ENCODE data around the gene MAGOH. TPM values are rescaled to one million over a fixed set of nuclear protein-coding genes. Genes with fewer than 3 reads are reported as not detected.

MAGOH gene
- total RNA-seq, 2 donors from 2014 or later: 23.0 to 36.1 TPM

GRCh38 chr1:53250325-53250724 is 12.0 kb upstream of the MAGOH start:
- H3K4me3 ChIP-seq: no peak overlapping the region
- no peaks in the 10 kb centered on the region for H3K9me3 ChIP-seq
- WGBS: 97% methylated on average over 4 of the region's 4 CpGs
- no peaks in the 10 kb centered on the region for H3K4me1 ChIP-seq (replicated peaks)
- intact Hi-C loops (cut with DNase I): no loop called here
- no peaks in the 10 kb centered on the region for H3K36me3 ChIP-seq
- TF ChIP-seq POLR2A (IDR thresholded peaks at IDR 0.05): no peak
- no peak overlapping the region for H3K27ac ChIP-seq
- no peak for DNase-seq (ENCODE audit: low spot score)
- H3K27me3 ChIP-seq (replicated peaks; ENCODE audit: insufficient read depth): no peaks in the 10 kb centered on the region

- Histone ChIP-seq H3K9me3 (no peaks in the 10 kb centered on the region), H3K27me3 (replicated peaks; ENCODE audit: insufficient read depth) (no peaks in the 10 kb centered on the region), H3K36me3 (no peaks in the 10 kb centered on the region), H3K4me1 (replicated peaks) (no peaks in the 10 kb centered on the region), H3K27ac (no peak overlapping the region), H3K4me3 (no peak overlapping the region)
- intact Hi-C loops (cut with DNase I): no loop called here
- 62% methylated on average over 3 of the region's 3 CpGs for WGBS
- no peak for DNase-seq (ENCODE audit: low spot score)
- TF ChIP-seq POLR2AphosphoS5 (IDR thresholded peaks at IDR 0.05): no peak
- TF ChIP-seq, protein P1, sequence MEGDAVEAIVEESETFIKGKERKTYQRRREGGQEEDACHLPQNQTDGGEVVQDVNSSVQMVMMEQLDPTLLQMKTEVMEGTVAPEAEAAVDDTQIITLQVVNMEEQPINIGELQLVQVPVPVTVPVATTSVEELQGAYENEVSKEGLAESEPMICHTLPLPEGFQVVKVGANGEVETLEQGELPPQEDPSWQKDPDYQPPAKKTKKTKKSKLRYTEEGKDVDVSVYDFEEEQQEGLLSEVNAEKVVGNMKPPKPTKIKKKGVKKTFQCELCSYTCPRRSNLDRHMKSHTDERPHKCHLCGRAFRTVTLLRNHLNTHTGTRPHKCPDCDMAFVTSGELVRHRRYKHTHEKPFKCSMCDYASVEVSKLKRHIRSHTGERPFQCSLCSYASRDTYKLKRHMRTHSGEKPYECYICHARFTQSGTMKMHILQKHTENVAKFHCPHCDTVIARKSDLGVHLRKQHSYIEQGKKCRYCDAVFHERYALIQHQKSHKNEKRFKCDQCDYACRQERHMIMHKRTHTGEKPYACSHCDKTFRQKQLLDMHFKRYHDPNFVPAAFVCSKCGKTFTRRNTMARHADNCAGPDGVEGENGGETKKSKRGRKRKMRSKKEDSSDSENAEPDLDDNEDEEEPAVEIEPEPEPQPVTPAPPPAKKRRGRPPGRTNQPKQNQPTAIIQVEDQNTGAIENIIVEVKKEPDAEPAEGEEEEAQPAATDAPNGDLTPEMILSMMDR (IDR thresholded peaks at IDR 0.05): no peak
- TF ChIP-seq POLR2A (IDR thresholded peaks at IDR 0.05): no peak
These were observed 11.4 kb upstream of the MAGOH start for GRCh38 chr1:53249706-53250105.

GRCh38 chr1:53246261-53247134 is 8.2 kb upstream of the MAGOH start:
- no peaks in the 10 kb centered on the region for H3K36me3 ChIP-seq
- no peak overlapping the region for H3K4me3 ChIP-seq
- intact Hi-C loops (cut with DNase I): no loop called here
- H3K4me1 ChIP-seq (replicated peaks): no peaks in the 10 kb centered on the region
- no peaks in the 10 kb centered on the region for H3K27me3 ChIP-seq (replicated peaks; ENCODE audit: insufficient read depth)
- H3K27ac ChIP-seq: no peak overlapping the region
- 83% methylated on average over 4 of the region's 4 CpGs for WGBS
- TF ChIP-seq POLR2A (IDR thresholded peaks at IDR 0.05) (no peak), POLR2AphosphoS5 (IDR thresholded peaks at IDR 0.05) (no peak)
- TF ChIP-seq, protein P1 (IDR thresholded peaks at IDR 0.05): no peak
- no peak for DNase-seq (ENCODE audit: low spot score)
- no peaks in the 10 kb centered on the region for H3K9me3 ChIP-seq

- Histone ChIP-seq H3K4me3 (no peak overlapping the region), H3K9me3 (no peaks in the 10 kb centered on the region), H3K36me3 (no peaks in the 10 kb centered on the region), H3K27me3 (replicated peaks; ENCODE audit: insufficient read depth) (no peaks in the 10 kb centered on the region), H3K27ac (no peak overlapping the region), H3K4me1 (replicated peaks) (no peaks in the 10 kb centered on the region)
- TF ChIP-seq POLR2A (IDR thresholded peaks at IDR 0.05): no peak
- TF ChIP-seq, protein P1 (IDR thresholded peaks at IDR 0.05): no peak
- TF ChIP-seq POLR2AphosphoS5 (IDR thresholded peaks at IDR 0.05): no peak
- intact Hi-C loops (cut with DNase I): no loop called here
- no peak for DNase-seq (ENCODE audit: low spot score)
- WGBS: 81% methylated on average over 4 of the region's 4 CpGs
These were observed 5.8 kb upstream of the MAGOH start for GRCh38 chr1:53244141-53244540.

DNA sequence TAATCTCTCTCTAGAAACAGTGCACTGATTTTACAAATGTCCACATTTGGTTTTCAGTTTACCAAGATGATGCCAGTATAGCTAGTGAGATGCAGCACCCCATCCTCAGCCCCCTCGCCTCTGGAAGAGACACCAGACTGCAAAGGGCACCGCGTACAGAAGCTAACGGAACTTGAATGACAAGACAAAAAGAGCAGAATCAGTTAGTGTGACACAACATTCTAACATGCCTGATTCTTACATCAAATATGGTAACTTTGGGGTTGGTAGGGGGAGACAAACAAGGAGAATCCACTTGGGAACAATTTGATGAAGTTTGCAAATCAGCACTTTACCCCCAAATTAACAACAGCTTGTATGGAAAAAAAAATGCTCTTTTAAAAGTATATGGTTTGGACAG is 4.1 kb upstream of the MAGOH start:
- no peaks in the 10 kb centered on the region for H3K4me1 ChIP-seq (replicated peaks)
- no peaks in the 10 kb centered on the region for H3K27me3 ChIP-seq (replicated peaks; ENCODE audit: insufficient read depth)
- intact Hi-C loops (cut with DNase I): no loop called here
- TF ChIP-seq, protein P1 (IDR thresholded peaks at IDR 0.05): no peak
- no peak for TF ChIP-seq POLR2A (IDR thresholded peaks at IDR 0.05)
- TF ChIP-seq POLR2AphosphoS5 (IDR thresholded peaks at IDR 0.05): no peak
- DNase-seq (ENCODE audit: low spot score): no peak
- no peak overlapping the region for H3K27ac ChIP-seq
- no peaks in the 10 kb centered on the region for H3K36me3 ChIP-seq
- 74% methylated on average over 4 of the region's 4 CpGs for WGBS
- H3K4me3 ChIP-seq: no peak overlapping the region
- no peaks in the 10 kb centered on the region for H3K9me3 ChIP-seq
